Measurements from ENCODE around the gene URI1.

URI1 gene

DNA sequence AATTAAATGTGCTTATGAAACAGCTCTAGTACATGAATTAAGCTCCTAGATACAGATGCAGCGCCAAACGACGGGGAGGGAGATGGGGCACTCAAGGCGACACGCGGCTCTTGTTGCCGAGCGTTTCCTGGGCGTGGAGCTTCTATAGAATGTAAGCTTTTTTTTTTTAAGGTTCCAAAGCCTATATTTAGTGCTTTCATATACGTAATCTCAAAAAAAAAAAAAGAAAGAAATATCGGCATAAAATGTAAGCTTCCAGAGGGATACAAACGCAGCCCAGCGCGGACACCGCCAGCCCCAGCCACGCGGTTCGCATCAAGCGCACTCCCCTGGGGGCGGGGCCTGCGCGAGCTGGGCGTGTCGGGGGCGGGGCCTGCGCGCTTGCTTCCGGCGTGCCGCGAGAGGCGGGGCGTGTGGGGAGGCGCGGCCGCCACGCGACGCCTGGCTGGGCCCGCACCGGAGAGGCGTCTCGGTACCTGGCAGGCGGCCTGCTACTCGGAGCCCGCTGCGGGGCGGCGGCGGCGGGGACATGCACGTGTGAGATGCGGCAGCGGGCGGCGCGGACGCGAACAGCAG, at the start of gene URI1 (continued):
- TF ChIP-seq ZNF777 (tag by site-specific recombination; IDR thresholded peaks at IDR 0.05; ENCODE audit: borderline replicate concordance) (peak; percentile 27; the same call in 1 of the 2 replicates), ZFP41 (tag by site-specific recombination; IDR thresholded peaks at IDR 0.05; ENCODE audit: borderline replicate concordance) (no peak), ZNF664 (tag by site-specific recombination; IDR thresholded peaks at IDR 0.05) (no peak; the same call in none of the 2 replicates), ZFP3 (tag by site-specific recombination; IDR thresholded peaks at IDR 0.05; ENCODE audit: low read depth) (no peak), ZNF366 (tag by site-specific recombination; conservative IDR thresholded peaks at IDR 0.05) (no peak), SCRT2 (tag by site-specific recombination; IDR thresholded peaks at IDR 0.05) (0 out of 2 replicates have a peak, but pooled peaks have one; percentile 15), ZNF600 (tag by site-specific recombination; IDR thresholded peaks at IDR 0.05) (peak; percentile 61), ZNF133 (tag by site-specific recombination; IDR thresholded peaks at IDR 0.05) (no peak), ZNF558 (tag by site-specific recombination; IDR thresholded peaks at IDR 0.05) (0 out of 2 replicates have a peak, but pooled peaks have one; percentile 43), ZNF610 (tag by site-specific recombination; IDR thresholded peaks at IDR 0.05; ENCODE audit: borderline replicate concordance) (peak; percentile 67), ZNF561 (tag by site-specific recombination; IDR thresholded peaks at IDR 0.05; ENCODE audit: borderline replicate concordance) (peak; percentile 89), HOXA7 (CRISPR knock-in tag; IDR thresholded peaks at IDR 0.05; ENCODE audit: borderline replicate concordance) (peak; percentile 74; the same call in 1 of the 2 replicates), YY1 (tag by site-specific recombination; IDR thresholded peaks at IDR 0.05) (0 out of 2 replicates have a peak, but pooled peaks have one; percentile 28), ZNF629 (tag by site-specific recombination; IDR thresholded peaks at IDR 0.05) (peak; percentile 59; the same call in 1 of the 2 replicates), SP2 (tag by site-specific recombination; IDR thresholded peaks at IDR 0.05) (peak; percentile 68), ZBTB17 (tag by site-specific recombination; IDR thresholded peaks at IDR 0.05) (peak; percentile 47), ZNF2 (tag by site-specific recombination; IDR thresholded peaks at IDR 0.05) (peak; percentile 72; the same call in 1 of the 2 replicates), ZNF214 (tag by site-specific recombination; IDR thresholded peaks at IDR 0.05; ENCODE audit: borderline replicate concordance) (0 out of 2 replicates have a peak, but pooled peaks have one; percentile 20), ZNF660 (tag by site-specific recombination; IDR thresholded peaks at IDR 0.05) (peak; percentile 92), ZNF24 (tag by site-specific recombination; IDR thresholded peaks at IDR 0.05) (0 out of 2 replicates have a peak, but pooled peaks have one; percentile 29), SP3 (tag by site-specific recombination; IDR thresholded peaks at IDR 0.05) (peak; percentile 87), KLF8 (tag by site-specific recombination; IDR thresholded peaks at IDR 0.05) (peak; percentile 91), ZNF174 (tag by site-specific recombination; IDR thresholded peaks at IDR 0.05) (no peak), ZNF548 (tag by site-specific recombination; IDR thresholded peaks at IDR 0.05) (no peak)
- TF ChIP-seq, protein P1, sequence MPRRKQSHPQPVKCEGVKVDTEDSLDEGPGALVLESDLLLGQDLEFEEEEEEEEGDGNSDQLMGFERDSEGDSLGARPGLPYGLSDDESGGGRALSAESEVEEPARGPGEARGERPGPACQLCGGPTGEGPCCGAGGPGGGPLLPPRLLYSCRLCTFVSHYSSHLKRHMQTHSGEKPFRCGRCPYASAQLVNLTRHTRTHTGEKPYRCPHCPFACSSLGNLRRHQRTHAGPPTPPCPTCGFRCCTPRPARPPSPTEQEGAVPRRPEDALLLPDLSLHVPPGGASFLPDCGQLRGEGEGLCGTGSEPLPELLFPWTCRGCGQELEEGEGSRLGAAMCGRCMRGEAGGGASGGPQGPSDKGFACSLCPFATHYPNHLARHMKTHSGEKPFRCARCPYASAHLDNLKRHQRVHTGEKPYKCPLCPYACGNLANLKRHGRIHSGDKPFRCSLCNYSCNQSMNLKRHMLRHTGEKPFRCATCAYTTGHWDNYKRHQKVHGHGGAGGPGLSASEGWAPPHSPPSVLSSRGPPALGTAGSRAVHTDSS (tag by site-specific recombination; IDR thresholded peaks at IDR 0.05) = 0 out of 2 replicates have a peak, but pooled peaks have one; percentile 21
- TF ChIP-seq, protein P2, sequence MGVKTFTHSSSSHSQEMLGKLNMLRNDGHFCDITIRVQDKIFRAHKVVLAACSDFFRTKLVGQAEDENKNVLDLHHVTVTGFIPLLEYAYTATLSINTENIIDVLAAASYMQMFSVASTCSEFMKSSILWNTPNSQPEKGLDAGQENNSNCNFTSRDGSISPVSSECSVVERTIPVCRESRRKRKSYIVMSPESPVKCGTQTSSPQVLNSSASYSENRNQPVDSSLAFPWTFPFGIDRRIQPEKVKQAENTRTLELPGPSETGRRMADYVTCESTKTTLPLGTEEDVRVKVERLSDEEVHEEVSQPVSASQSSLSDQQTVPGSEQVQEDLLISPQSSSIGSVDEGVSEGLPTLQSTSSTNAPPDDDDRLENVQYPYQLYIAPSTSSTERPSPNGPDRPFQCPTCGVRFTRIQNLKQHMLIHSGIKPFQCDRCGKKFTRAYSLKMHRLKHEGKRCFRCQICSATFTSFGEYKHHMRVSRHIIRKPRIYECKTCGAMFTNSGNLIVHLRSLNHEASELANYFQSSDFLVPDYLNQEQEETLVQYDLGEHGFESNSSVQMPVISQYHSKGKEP (tag by site-specific recombination; IDR thresholded peaks at IDR 0.05) = no peak
- TF ChIP-seq, protein P3, sequence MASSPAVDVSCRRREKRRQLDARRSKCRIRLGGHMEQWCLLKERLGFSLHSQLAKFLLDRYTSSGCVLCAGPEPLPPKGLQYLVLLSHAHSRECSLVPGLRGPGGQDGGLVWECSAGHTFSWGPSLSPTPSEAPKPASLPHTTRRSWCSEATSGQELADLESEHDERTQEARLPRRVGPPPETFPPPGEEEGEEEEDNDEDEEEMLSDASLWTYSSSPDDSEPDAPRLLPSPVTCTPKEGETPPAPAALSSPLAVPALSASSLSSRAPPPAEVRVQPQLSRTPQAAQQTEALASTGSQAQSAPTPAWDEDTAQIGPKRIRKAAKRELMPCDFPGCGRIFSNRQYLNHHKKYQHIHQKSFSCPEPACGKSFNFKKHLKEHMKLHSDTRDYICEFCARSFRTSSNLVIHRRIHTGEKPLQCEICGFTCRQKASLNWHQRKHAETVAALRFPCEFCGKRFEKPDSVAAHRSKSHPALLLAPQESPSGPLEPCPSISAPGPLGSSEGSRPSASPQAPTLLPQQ (tag by site-specific recombination; IDR thresholded peaks at IDR 0.05) = peak; percentile 64
- TF ChIP-seq, protein P4, sequence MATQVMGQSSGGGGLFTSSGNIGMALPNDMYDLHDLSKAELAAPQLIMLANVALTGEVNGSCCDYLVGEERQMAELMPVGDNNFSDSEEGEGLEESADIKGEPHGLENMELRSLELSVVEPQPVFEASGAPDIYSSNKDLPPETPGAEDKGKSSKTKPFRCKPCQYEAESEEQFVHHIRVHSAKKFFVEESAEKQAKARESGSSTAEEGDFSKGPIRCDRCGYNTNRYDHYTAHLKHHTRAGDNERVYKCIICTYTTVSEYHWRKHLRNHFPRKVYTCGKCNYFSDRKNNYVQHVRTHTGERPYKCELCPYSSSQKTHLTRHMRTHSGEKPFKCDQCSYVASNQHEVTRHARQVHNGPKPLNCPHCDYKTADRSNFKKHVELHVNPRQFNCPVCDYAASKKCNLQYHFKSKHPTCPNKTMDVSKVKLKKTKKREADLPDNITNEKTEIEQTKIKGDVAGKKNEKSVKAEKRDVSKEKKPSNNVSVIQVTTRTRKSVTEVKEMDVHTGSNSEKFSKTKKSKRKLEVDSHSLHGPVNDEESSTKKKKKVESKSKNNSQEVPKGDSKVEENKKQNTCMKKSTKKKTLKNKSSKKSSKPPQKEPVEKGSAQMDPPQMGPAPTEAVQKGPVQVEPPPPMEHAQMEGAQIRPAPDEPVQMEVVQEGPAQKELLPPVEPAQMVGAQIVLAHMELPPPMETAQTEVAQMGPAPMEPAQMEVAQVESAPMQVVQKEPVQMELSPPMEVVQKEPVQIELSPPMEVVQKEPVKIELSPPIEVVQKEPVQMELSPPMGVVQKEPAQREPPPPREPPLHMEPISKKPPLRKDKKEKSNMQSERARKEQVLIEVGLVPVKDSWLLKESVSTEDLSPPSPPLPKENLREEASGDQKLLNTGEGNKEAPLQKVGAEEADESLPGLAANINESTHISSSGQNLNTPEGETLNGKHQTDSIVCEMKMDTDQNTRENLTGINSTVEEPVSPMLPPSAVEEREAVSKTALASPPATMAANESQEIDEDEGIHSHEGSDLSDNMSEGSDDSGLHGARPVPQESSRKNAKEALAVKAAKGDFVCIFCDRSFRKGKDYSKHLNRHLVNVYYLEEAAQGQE (tag by site-specific recombination; IDR thresholded peaks at IDR 0.05) = 0 out of 2 replicates have a peak, but pooled peaks have one; percentile 28
- TF ChIP-seq, protein P5, sequence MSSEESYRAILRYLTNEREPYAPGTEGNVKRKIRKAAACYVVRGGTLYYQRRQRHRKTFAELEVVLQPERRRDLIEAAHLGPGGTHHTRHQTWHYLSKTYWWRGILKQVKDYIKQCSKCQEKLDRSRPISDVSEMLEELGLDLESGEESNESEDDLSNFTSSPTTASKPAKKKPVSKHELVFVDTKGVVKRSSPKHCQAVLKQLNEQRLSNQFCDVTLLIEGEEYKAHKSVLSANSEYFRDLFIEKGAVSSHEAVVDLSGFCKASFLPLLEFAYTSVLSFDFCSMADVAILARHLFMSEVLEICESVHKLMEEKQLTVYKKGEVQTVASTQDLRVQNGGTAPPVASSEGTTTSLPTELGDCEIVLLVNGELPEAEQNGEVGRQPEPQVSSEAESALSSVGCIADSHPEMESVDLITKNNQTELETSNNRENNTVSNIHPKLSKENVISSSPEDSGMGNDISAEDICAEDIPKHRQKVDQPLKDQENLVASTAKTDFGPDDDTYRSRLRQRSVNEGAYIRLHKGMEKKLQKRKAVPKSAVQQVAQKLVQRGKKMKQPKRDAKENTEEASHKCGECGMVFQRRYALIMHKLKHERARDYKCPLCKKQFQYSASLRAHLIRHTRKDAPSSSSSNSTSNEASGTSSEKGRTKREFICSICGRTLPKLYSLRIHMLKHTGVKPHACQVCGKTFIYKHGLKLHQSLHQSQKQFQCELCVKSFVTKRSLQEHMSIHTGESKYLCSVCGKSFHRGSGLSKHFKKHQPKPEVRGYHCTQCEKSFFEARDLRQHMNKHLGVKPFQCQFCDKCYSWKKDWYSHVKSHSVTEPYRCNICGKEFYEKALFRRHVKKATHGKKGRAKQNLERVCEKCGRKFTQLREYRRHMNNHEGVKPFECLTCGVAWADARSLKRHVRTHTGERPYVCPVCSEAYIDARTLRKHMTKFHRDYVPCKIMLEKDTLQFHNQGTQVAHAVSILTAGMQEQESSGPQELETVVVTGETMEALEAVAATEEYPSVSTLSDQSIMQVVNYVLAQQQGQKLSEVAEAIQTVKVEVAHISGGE (tag by site-specific recombination; conservative IDR thresholded peaks at IDR 0.05; ENCODE audit: low read depth) = peak; percentile 47; the same call in 1 of the 2 replicates

Data from HEK293 (cell line).